IMR-90 (cell line): ENCODE results near the gene HBEGF.

Experiments
- CEBPB ChIP-seq: IDR thresholded peaks from 2 replicates; pipeline ENCODE4 v1.6.1; 2012; ENCODE audit warnings: low read depth, low read length, improper control_type of control experiment
- CTCF ChIP-seq: conservative IDR thresholded peaks from 2 replicates; pipeline ENCODE4 v1.5.1; 2012; ENCODE audit warnings: mild to moderate bottlenecking, low read depth, low read length, improper control_type of control experiment

DNA sequence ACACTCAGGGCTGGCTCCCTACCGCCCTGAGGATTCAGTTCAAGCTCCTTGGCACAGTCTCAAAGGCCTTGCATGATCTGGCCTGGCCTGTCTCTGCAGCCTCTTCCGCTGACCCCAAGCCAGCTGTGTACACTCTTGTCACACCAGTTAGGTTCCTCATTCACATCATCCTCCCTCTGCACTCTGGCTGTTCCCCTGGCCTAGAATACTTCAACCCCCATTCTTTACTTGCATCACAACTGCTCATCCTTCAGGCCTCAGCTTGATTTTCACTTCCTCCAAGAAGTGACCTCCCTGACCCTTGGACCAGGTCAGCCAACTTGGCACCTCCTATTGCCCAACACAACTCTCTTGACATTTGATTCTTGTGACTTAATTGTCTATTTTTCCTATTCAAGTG, 24.6 kb downstream of the HBEGF start:
- TF ChIP-seq CTCF (no peak), CEBPB (0 out of 2 replicates have a peak, but pooled peaks have one; percentile 17)
